ENCODE measurements around the gene MYO19.

The MYO19 gene, protein sequence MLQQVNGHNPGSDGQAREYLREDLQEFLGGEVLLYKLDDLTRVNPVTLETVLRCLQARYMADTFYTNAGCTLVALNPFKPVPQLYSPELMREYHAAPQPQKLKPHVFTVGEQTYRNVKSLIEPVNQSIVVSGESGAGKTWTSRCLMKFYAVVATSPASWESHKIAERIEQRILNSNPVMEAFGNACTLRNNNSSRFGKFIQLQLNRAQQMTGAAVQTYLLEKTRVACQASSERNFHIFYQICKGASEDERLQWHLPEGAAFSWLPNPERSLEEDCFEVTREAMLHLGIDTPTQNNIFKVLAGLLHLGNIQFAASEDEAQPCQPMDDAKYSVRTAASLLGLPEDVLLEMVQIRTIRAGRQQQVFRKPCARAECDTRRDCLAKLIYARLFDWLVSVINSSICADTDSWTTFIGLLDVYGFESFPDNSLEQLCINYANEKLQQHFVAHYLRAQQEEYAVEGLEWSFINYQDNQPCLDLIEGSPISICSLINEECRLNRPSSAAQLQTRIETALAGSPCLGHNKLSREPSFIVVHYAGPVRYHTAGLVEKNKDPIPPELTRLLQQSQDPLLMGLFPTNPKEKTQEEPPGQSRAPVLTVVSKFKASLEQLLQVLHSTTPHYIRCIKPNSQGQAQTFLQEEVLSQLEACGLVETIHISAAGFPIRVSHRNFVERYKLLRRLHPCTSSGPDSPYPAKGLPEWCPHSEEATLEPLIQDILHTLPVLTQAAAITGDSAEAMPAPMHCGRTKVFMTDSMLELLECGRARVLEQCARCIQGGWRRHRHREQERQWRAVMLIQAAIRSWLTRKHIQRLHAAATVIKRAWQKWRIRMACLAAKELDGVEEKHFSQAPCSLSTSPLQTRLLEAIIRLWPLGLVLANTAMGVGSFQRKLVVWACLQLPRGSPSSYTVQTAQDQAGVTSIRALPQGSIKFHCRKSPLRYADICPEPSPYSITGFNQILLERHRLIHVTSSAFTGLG

GRCh38 chr17:36534840-36535668 is at the start of gene MYO19, which contains the start of gene PIGW:
TSS of gene MYO19 (minus strand) at chr17:36534868. CDS start at chr17:36532538, 2,330 bp downstream.
TSS of gene PIGW (plus strand) at chr17:36534987. CDS start at chr17:36537102, 2,115 bp downstream.
- peak; percentile 77 to 86 for DNase-seq (ENCODE audit: low read depth in 1 of 2, low spot score in 1 of 2)

- DNase-seq (ENCODE audit: low read depth in 1 of 2, low spot score in 1 of 2), result no peak
These were observed 49.1 kb upstream of the MYO19 start for GRCh38 chr17:36583787-36584186.

- no peak for DNase-seq (ENCODE audit: low read depth in 1 of 2, low spot score in 1 of 2)
These were observed 44.0 kb upstream of the MYO19 start for GRCh38 chr17:36578671-36579070.

DNA sequence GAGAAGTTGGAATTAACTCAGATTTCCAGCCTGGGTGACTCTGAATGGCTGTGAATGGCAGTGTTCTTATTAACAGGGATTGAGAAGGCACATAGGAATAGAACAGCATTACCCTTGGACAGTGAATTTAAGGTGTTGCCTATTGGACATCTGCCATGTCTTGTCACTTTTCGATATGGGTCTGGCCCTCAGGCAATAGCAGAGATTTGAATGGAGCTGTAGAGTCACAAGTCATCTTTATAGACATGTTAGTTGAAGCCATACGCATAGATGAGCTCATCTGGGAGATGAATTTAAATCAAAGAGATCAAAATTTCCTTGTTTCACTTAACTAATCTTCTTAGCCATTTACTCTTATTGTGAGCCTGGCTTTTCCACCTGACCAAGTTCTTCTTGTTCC is 42.1 kb upstream of the MYO19 start:
- no peak for DNase-seq (ENCODE audit: low read depth in 1 of 2, low spot score in 1 of 2)

DNA sequence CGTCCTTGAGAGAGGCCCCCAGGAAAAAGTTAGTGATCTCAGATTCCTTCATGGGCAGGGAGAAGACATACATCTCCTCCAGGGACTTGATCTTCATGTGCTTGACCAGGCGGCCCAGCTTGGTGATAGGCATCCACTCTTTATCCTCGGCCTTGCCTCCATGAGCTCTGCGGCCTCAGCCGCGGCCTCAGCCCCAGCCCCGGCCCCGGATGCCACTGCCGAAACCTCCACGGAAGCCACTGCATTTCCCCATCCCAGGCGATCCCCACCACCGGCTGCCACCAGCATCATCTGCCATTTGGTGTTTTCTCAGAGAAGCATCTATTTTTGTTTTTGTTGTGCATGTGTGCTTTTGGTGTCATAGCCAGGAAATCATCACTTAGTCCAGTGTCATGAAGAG is 40.4 kb upstream of the MYO19 start:
- no peak for DNase-seq (ENCODE audit: low read depth in 1 of 2, low spot score in 1 of 2)

- no peak for DNase-seq (ENCODE audit: low read depth in 1 of 2, low spot score in 1 of 2)
These were observed 31.4 kb upstream of the MYO19 start for GRCh38 chr17:36566081-36566480.

DNA sequence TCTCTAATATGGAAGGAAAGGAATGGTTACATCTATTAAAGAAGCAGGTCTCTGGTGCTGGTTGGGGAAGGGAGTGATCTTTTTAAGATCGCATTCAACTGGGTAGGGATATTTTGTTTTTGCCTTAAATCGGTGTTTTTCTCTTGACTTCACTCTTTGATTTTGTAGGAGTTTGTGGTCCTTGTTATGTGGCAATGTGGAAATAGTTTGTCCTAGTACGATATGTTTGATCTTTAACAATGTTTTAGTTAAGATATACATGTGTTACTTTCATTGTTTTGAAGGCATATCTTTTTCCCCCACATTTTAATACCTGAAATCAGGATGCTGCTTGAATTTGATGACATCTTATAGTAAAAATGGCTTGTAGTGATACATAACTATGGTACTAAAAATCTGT is 18.8 kb upstream of the MYO19 start:
- DNase-seq (ENCODE audit: low read depth in 1 of 2, low spot score in 1 of 2), result no peak

DNA sequence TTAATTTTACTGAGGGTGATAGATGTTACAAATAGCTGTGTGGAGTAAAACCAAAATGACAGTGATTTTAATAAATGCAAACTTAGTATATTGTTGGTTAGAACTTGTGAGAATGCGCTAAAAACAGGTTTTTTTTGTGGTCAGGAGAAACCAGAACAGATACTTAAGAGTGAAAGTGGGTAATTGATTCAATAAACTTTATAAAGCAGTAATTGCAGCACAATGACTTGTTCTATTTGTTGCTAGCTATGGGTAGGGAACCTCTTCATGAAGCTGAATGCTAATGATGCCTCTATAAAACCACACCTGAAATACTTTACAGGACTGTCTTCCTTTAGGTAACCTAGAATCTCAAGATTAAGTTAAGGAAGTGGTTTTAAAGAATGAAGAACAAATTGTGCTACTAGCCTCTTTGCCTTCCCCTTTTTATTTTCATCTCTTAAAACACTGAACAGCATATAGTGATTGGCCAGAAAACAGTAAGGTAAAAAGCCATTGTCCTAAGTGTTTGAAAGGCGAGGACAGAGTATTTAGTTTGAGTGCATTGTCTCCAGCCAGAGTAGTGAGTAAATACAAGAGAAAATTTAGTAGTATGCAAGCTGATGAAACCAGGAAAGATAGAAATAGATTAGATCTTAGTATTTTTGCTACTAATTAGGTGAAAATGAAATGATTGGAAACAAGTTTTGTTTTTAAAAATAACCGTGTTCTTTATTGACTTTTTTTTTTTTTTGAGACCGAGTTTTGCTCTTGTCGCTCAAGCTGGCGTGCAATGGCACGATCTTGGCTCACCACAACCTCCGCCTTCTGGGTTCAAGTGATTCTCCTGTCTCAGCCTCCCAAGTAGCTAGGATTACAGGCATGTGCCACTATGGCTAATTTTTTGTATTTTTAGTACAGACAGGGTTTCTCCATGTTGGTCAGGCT is 16.1 kb upstream of the MYO19 start:
- DNase-seq (ENCODE audit: low read depth in 1 of 2, low spot score in 1 of 2), result no peak

GRCh38 chr17:36547776-36548175 is 13.1 kb upstream of the MYO19 start:
- no peak for DNase-seq (ENCODE audit: low read depth in 1 of 2, low spot score in 1 of 2)

- DNase-seq (ENCODE audit: low read depth in 1 of 2, low spot score in 1 of 2), result no peak
These were observed 11.9 kb upstream of the MYO19 start for GRCh38 chr17:36546418-36547093.

- peak; percentile 93 for DNase-seq (ENCODE audit: low read depth in 1 of 2, low spot score in 1 of 2)
These were observed 11.1 kb upstream of the MYO19 start for GRCh38 chr17:36545465-36546417.

DNA sequence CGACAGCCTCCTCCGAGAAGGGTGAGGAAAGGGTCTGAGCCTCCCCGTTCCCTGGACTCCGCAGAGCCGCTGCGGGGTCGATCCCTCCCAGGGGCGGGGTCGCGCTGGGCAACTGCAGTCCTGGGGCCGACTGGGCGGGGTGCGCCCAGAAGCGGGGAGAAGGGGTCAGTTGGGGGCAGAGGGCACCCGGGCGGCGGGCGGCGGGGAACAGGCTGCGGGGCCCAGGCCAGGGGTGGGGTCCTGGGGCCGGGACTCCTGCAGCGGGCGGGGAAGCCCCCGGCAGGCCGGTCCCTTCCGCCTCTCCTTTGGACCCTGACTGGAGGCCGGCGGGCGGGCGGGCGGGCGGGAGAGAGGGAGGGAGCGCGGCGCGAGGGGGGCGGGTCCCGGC is 10.4 kb upstream of the MYO19 start:
- DNase-seq (ENCODE audit: low read depth in 1 of 2, low spot score in 1 of 2), result no peak

- DNase-seq (ENCODE audit: low read depth in 1 of 2, low spot score in 1 of 2), result peak; percentile 86 to 87
These were observed 9.8 kb upstream of the MYO19 start, which contains the start of gene GGNBP2 for GRCh38 chr17:36544307-36545076. TSS of gene GGNBP2 (plus strand) at chr17:36544919. CDS start at chr17:36545725, 806 bp downstream.

DNA sequence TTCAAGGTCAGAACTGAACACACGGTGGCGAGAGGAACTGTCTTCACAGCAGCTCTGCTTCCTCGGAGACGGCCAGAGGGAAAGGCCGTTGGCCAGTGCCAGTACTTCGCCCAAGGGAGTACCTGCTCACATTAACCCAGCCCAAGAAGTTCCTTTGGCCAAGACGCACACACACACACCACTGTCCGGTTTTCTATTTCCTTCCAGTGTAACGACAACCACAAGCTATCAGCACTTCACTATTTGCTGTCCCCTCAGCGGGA is 9.3 kb upstream of the MYO19 start:
- no peak for DNase-seq (ENCODE audit: low read depth in 1 of 2, low spot score in 1 of 2)

DNA sequence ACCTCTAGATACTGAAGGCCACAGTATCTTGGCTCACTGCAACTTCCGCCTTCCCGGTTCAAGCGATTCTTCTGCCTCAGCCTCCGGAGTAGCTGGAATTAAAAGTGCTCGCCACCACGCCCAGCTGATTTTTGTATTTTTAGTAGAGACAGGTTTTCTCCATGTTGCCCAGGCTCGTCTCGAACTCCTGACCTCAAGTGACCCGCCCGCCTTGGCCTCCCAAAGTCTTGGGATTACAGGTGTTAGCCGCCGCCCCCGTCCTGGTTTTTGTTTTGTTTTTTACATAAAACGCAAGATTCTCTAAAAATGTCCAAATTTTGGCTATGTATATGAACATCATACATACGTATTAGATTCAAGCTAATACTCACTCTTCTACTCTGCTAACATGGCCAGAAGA is 8.1 kb upstream of the MYO19 start:
- DNase-seq (ENCODE audit: low read depth in 1 of 2, low spot score in 1 of 2), result no peak

- no peak for DNase-seq (ENCODE audit: low read depth in 1 of 2, low spot score in 1 of 2)
These were observed 6.0 kb upstream of the MYO19 start for GRCh38 chr17:36540696-36541095.

DNA sequence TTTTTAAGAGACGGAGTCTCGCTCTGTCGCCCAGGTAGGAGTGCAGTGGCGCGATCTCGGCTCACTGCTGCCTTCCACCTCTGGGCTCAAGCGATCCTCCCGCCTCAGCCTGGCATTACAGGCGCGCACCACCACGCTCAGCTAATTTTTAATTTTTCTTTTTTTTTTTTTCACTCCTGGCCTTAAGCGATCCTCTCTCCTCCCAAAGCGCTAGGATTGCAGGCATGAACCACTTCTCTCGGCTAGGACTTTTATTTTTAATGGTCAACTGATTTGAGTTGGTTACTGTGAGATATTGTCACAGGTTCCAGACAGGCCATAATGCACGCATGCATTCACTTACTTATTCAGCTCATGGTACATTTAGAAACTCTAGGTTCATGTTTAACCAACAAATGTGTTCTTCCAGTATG is 1.0 kb upstream of the MYO19 start:
- no peak for DNase-seq (ENCODE audit: low read depth in 1 of 2, low spot score in 1 of 2)
